WERI-Rb-1 (cell line): ENCODE measurements around the gene MZB1.
A peak's percentile ranks its signal among the peaks of the same experiment; 100 is the strongest.

Experiments
- DNase-seq: peaks from one replicate; pipeline ENCODE4 v3.0.0-alpha.2; 2020
- H3K27ac ChIP-seq: fragments of 250-450 bp; sonication (Bioruptor Pico); 2 replicates; pipeline ENCODE4 v1.5.1; 2020; ENCODE audit warnings: mild to moderate bottlenecking, moderate library complexity
- H3K27me3 ChIP-seq: fragments of 250-450 bp; sonication (Bioruptor Pico); 2 replicates; pipeline ENCODE4 v1.5.1; 2021; ENCODE audit warnings: mild to moderate bottlenecking, low read depth, moderate library complexity; ENCODE audit not compliant: insufficient read depth, severe bottlenecking
- H3K36me3 ChIP-seq: fragments of 250-450 bp; sonication (Bioruptor Pico); 2 replicates; pipeline ENCODE4 v1.5.1; 2020; ENCODE audit warnings: mild to moderate bottlenecking, moderate library complexity
- H3K4me3 ChIP-seq: 2 replicates; pipeline ENCODE4 v1.5.1; 2011; ENCODE audit warnings: low read depth, mild to moderate bottlenecking, control low read depth, low read length
- H3K9me3 ChIP-seq: fragments of 250-450 bp; sonication (Bioruptor Pico); 2 replicates; pipeline ENCODE4 v1.5.1; 2021; ENCODE audit warnings: mild to moderate bottlenecking, moderate library complexity; ENCODE audit not compliant: severe bottlenecking
- CTCF ChIP-seq: IDR thresholded peaks from 2 replicates; pipeline ENCODE4 v1.5.1; 2011; ENCODE audit warnings: low read depth, mild to moderate bottlenecking, control low read depth, inconsistent platforms, low read length

The MZB1 gene

GRCh38 chr5:139418793-139419192 lies 29.1 kb upstream of the MZB1 start:
- DNase-seq: peak; percentile 46
- Histone ChIP-seq H3K27ac (no peak overlapping the region), H3K27me3 (no peaks in the 10 kb centered on the region), H3K9me3 (no peaks in the 10 kb centered on the region), H3K4me3 (no peak overlapping the region), H3K36me3 (peaks cover 24% of the 10 kb centered on the region)
- no peak for TF ChIP-seq CTCF

GRCh38 chr5:139417214-139417613 lies 27.5 kb upstream of the MZB1 start:
- DNase-seq: no peak
- H3K4me3 ChIP-seq: no peak overlapping the region

GRCh38 chr5:139416651-139417050 lies 26.9 kb upstream of the MZB1 start:
- H3K36me3 ChIP-seq: peaks cover 19% of the 10 kb centered on the region
- no peaks in the 10 kb centered on the region for H3K9me3 ChIP-seq
- H3K27ac ChIP-seq: no peak overlapping the region
- no peak for DNase-seq
- H3K27me3 ChIP-seq: no peaks in the 10 kb centered on the region
- no peak overlapping the region for H3K4me3 ChIP-seq
- no peak for TF ChIP-seq CTCF

More at GRCh38 chr5:139417214-139417613, 27.5 kb upstream of the MZB1 start:
- H3K27ac ChIP-seq: no peak overlapping the region
- peaks cover 19% of the 10 kb centered on the region for H3K36me3 ChIP-seq
- no peaks in the 10 kb centered on the region for H3K27me3 ChIP-seq
- no peaks in the 10 kb centered on the region for H3K9me3 ChIP-seq
- TF ChIP-seq CTCF: no peak

GRCh38 chr5:139415869-139416268 lies 26.2 kb upstream of the MZB1 start:
- no peak overlapping the region for H3K4me3 ChIP-seq
- H3K36me3 ChIP-seq: peaks cover 19% of the 10 kb centered on the region
- no peak for DNase-seq
- no peaks in the 10 kb centered on the region for H3K9me3 ChIP-seq
- H3K27me3 ChIP-seq: no peaks in the 10 kb centered on the region
- no peak overlapping the region for H3K27ac ChIP-seq
- TF ChIP-seq CTCF: no peak

GRCh38 chr5:139415221-139415861 lies 25.6 kb upstream of the MZB1 start:
- Histone ChIP-seq H3K27me3 (no peaks in the 10 kb centered on the region), H3K4me3 (no peak overlapping the region), H3K36me3 (peaks cover 19% of the 10 kb centered on the region), H3K9me3 (no peaks in the 10 kb centered on the region), H3K27ac (no peak overlapping the region)
- DNase-seq: no peak
- TF ChIP-seq CTCF: no peak

GRCh38 chr5:139414581-139415130 lies 24.9 kb upstream of the MZB1 start:
- no peak for DNase-seq
- H3K9me3 ChIP-seq: no peaks in the 10 kb centered on the region
- H3K27ac ChIP-seq: no peak overlapping the region
- H3K27me3 ChIP-seq: no peaks in the 10 kb centered on the region
- TF ChIP-seq CTCF: no peak
- H3K4me3 ChIP-seq: no peak overlapping the region
- H3K36me3 ChIP-seq: peaks cover 15% of the 10 kb centered on the region
